Stimulated activated naive CD4-positive, alpha-beta T cell treated with Interleukin-2 at 50 U/mL for 16 hours (primary cell): ENCODE results near the gene ZNF598.

Experiments used
- DNase-seq: peaks from one replicate; lab custom pipeline; 2025; lab: John Stamatoyannopoulos, UW

Gene ZNF598

DNA sequence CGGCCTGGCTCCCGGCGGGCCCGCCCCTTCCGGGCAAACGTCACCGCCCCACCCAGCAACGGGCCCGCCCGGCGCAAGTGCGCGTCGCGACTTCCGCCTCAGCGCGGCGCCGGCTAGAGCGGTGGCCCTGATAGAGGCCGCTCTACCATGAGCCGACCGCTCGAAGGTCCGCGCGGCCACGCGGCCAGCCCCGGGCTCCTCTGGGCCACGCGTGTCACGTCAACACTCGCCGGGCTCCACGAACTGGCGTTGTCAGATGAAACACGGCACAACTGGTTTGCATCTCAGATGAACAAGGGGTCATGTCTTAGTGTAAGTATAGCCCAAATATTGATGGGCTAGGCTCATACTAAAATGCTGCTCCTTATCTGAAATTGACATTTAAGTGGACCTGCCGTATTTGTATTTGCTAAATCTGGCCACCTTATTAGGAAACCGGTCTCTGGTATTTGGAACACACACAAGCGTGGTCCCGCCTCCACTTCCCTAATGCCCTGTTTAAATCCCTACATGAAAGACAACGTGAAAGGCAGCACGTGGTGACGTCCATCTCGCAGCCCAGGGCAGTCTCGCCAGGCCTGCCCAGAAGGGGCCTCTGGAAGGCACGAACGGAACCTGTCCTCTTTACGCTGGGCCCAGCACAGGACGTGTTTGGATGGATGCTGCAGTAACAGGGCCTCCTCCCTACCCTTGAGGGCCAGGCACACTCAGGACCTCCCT lies at the start of gene ZNF598:
ZNF598 (minus strand) TSS at position 31 of the 720 bp plus-strand sequence.
- DNase-seq: peak; percentile 70

DNA sequence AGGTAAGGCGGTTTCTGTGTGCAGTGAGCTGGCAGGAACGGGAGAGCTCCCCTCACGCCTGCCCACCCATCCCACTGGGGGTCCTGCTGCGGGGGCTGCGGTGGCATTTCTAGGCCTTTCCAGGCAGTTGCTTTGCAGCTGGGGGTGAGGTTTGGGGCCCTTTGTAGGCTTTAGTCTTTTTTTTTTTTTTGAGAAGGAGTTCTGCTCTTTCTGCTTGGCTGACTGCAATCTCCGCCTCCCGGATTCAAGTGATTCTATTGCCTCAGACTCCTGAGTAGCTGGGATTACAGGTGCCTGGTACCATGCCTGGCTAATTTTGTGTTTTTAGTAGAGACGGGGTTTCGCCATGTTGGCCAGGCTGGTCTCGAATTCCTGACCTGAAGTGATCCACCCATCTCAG lies 49.3 kb upstream of the ZNF598 start:
- no peak for DNase-seq

DNA sequence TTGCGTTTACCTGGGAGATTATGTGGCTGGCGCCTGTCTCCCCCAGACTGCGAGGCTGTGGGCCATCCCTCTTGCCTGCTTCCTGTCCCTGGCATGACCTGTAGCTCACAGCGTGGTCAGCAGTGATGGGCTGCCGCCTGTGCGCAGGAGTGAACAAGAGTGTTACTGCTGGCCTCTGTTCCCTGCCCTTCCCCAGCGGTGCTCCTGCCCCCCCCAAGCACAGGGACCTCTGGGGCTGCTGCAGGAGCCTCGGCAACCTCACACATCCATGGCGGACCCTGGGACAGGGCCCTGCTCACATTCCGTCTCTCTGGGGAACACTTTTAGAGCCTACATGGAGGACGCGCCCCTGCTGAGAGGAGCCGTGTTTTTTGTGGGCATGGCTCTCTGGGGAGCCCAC lies 48.8 kb upstream of the ZNF598 start:
- no peak for DNase-seq

DNA sequence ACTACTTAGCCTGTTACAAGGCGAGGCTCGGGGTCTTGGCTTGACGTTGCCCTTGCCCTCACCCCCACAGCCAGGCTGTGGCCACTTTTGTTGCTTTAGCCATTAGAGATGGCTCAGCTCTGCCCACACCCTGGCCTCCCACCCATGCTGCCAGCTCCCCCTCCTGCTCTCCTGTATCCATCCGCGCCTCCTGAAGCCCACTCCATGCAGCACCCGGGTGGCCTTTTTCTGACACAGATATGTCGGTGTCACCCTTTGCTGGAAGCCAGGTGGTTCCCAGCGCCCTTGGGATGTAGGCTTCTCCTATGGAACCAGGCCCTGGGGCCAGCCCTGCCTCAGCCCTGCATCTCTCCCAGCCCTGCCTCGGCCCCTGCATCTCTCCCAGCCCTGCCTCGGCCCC lies 47.8 kb upstream of the ZNF598 start:
- DNase-seq: no peak

DNA sequence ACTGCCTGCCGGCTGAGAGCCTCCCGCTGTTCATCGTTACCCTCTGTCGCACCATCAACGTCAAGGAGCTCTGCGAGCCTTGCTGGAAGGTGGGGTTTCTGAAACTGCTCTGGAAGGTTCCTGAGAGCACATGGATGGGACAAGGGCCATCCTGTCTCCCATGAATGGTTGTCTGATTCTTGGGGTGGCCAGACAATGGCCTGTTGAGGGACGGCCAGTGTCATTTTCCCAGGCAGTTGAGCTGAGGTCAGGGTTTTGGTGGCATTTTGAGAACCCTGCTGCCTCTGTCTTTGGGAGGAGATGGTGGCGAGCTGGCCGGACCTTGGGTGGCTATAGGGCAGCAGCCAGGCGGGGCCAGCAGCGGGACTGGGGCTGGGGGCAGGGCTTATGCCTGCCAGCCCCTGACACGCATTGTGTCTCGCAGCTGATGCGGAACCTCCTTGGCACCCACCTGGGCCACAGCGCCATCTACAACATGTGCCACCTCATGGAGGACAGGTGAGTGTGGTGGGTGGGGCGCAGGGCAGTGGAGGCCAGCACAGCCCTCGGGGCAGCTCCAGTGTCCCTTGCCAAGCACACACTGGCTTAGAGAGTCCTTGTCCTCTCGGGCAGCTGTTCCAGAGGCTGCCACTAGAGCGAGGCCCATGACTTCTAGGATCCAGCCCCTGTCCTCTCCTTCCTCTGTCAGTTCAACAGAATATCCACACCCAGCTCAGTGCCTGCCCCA lies 47.2 kb upstream of the ZNF598 start:
- no peak for DNase-seq

DNA sequence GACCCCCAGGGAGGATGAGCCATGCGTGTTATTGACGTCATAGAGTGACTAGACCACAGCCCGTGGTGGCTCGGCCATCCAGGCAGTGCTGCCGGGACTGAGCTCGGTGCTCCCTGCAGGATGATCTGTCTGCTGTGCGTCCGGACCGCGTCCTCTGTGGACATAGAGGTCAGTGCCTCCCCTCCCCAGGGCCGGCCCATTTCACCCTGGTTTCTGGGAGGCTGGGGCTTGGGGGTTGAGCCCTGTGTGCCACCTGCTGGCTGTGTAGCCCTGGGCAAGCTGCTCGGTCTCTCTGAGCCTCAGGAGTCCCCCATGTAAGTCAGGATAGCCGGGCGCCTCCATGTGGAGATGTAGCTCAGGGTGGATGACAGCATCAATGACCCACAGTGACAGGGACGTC lies 46.5 kb upstream of the ZNF598 start:
- no peak for DNase-seq

DNA sequence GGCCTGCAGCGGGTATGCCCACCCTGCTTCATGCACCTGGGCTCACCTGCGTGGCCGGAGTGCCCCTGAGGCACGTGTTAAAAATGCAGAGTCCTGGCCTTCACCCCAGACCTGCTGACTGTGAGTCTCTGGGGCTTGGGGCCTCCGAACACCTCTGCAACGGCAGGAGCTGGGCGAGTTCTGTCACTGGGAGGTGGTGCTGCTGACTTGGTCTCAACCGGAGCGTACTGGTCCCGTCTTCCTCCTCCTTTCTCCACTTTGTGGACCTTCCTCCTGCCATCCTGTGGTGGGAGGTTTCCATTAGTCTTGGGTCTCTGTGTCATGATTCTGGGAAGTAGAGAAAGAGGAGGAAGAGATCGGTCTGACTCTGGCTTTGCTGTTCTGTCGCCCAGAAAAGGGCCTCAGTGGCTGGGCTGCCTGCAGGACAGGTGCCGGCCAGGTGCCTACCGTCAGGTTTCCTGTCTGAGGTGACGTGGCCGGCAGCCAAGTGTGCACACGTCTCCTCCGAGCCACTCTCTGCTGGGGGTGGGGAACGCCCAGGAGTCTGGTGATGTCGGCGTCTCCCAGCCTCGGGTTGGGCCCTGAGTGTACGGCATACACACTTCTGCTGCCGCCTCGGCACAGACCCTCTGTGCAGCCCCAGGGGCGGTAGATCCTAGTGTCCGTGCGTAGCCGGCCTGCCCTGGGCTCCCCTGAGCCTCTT lies 45.1 kb upstream of the ZNF598 start:
- DNase-seq: no peak

DNA sequence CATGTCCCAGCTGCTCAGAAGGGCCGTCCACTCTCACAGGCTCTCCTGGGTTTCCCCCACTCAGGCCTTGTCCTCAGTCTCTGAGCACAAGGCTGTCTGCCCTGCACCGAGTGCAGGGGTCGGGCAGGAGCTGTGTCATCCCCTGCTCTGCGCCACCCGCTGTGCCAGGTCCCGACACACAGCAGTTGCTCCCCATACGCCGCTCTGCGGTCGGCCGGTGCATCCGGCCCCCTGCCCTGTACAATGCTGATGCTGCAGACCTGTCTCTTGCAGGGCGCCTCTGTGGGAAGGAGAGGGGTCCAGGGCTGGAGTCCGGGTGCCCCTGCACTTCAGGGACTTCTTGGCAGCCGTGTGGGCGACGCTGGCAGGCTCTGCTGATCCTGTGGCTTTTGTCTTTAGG lies 44.3 kb upstream of the ZNF598 start:
- no peak for DNase-seq

DNA sequence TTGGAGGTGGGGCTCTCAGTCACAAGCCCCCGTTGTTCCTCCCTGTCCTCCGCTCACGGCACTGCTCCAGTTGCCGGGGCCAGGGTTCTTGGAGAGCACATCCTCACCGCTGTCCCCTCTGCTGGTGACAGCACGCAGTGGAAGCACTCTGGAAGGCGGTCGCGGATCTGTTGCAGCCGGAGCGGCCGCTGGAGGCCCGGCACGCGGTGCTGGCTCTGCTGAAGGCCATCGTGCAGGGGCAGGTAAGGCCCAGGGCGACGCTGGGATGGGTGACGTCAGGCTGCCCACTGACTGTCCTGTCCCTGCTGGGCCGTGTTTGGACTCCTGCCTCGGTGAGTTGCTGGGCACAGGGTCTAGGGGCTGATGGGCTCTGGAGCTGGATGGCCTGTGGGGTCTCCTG lies 43.6 kb upstream of the ZNF598 start:
- DNase-seq: no peak

DNA sequence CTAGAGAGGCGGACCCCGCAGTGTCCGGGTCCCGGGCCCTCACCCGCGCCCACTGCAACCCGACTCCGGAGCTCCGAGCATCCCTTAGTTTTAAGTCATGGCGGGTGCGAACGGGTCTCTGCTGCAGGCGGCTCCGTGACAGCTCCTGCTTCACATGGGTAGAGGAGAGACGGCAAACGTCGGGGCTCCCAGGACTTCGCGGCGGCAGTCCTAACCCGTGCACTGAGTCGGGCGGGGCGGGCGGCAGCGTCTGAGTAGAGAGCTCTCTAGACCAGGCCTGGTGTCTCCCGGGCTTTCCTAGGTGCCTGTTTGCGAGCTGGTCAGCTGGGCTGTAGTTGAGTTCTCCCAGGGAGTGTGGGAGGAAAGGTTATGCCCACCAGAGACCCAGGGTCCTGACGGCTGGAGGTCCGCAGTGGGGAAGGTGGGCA lies 38.5 kb upstream of the ZNF598 start:
- no peak for DNase-seq

DNA sequence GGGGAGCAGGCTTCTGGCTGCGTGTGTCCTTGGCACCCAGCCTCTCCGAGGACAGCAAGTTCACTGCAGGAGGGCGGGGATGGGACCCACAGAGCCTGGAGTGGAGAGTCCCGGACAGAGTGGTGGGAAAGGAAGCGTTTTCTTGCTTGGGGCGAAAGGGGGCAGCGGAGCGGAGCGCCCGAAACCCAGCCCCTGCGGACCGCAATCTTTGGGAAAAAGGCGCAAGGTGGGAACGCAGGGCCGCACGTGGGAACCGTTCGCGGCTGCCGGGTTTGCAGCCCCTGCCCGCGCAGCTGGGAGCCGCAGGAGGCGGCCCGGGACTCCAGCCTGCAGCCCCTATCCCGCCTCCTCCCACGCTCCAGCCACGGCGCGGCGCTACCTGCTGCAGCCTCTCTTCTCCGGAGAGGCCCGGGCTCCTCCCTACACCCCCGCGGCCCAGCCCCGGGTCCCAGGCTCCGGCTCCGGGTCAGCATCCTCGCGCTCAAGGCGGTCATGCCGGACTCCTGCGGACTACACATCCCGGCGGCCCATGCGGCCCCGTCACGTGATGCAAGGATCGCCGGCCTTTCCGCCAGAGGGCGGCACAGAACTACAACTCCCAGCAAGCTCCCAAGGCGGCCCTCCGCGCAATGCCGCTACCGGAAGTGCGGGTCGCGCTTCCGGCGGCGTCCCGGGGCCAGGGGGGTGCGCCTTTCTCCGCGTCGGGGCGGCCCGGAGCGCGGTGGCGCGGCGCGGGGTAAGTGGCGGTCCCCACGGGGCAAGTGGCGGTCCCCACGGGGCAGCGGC lies 37.9 kb upstream of the ZNF598 start, which contains the start of the genes NTHL1 and TSC2:
NTHL1 (minus strand) TSS at position 505 of the 786 bp plus-strand sequence; CDS start at position 494, 11 bp downstream.
TSC2 (plus strand) TSS at position 656 of the 786 bp plus-strand sequence. CDS start 631 bp downstream, outside the sequence.
- DNase-seq: peak; percentile 92

DNA sequence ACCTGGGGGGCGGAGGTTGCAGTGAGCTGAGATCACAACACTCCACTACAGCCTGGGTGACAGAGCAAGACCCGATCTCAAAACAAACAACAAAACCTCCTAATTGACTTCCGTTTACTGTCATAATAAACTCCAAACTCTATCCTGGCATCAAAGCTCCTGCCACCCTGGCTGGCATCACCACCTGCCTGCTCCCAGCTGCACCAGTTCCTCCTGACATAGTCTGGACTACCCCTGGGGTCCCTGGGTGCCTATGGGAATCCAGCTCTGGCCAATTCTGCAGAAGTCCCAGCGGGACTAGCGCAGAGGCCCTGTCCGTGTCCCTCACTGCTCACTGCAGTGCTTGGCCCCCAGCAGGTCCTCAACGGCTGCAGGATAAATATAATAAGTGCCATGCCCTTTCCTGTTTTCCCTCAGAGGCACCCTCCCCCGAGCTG lies 37.3 kb upstream of the ZNF598 start:
- DNase-seq: no peak

DNA sequence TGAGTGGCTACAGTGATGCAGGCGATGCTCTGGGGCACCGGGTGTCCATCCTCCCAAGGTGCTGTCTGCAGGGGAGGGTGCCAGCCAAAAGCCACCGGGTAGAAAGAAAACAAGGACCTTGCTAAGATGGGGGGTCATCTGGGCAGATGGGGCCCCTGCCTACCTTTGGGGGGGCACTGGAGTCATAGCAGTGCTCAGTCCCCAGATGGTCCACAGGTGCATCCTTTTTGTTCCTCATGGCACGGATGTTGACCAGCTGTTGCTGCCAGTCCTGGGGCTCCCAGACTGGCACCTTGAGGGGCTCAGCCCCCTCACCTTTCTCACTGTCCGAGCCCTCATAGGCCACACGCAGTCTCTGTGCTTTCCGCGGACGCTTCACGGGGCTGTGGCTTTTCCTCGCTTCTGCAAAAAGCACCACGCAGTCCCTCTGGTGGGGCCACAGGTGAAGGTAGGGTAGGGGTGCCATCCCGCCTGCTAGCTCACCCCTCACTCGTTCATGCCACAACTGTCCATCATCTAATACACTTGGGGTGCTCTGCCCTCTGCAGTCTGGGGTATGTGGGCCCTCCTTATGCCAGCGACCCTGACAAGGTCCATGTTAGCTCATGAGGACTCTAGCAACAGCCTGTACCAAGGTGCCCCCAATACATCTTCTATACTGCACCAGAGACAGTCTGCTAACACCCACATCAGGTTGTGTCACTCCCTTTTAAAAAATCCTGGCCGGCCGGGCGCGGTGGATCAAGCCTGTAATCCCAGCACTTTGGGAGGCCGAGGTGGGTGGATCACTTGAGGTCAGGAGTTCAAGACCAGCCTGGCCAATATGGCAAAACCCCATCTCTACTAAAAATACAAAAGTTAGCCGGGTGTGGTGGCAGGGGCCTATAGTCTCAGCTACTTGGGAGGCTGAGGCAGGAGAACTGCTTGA lies 36.6 kb upstream of the ZNF598 start:
- no peak for DNase-seq

DNA sequence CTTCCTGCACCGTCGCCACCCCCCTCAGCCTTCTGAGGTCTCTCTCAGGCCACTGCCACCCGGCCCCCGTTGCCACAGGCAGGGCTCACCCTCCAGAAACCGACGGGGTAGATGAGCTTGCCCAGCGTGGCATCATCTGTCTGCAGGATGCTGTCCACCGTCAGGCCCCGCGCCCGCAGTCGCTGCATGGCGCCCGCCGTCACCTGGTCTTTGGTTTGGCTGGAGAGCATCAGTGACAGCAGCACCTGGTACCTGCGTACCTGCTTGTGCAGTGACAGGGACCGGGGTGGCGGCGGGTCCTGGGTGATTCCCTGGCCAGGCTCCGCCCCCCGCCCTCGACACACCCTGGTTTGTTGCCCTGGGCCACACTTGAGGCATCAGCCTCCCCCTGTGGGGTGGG lies 34.9 kb upstream of the ZNF598 start:
- DNase-seq: no peak

DNA sequence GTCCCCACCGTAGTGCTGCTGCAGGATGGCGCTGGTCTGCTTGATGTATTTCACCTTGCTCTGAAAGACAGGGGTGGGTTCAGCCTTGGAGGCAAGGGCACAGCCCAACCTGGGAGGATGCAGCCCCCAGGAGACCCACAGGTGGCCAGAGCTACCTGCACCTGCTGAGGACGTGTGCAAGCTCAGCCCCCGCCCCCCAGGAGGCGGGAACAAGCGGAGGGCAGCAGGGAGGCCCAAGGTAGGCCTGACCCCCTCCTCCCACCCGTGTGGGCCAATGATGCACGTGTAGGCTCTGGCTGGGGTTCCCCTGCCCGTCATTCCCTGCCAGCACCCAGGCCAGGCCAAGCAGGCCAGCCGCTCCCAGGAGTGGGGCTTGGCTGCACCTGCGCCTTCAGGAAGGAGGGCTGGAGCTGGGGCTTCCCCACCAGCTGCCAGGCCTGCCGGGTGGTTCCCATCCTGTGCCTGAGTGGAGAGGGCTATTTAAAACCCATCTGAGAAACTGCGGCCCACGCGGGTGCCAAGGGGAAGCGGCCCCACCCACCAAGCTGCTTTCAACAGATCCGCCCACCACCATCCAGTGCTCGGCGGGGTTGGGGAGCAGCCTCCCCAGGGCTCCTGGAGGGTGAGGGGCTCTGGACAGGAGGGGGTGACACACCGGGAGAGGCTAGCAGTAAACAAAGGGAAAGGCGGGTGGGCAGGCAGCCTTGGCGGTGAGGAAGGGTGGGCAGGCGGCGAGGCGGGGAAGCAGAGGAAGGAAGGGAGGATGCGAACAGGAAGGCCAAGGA lies 34.2 kb upstream of the ZNF598 start:
- DNase-seq: no peak

DNA sequence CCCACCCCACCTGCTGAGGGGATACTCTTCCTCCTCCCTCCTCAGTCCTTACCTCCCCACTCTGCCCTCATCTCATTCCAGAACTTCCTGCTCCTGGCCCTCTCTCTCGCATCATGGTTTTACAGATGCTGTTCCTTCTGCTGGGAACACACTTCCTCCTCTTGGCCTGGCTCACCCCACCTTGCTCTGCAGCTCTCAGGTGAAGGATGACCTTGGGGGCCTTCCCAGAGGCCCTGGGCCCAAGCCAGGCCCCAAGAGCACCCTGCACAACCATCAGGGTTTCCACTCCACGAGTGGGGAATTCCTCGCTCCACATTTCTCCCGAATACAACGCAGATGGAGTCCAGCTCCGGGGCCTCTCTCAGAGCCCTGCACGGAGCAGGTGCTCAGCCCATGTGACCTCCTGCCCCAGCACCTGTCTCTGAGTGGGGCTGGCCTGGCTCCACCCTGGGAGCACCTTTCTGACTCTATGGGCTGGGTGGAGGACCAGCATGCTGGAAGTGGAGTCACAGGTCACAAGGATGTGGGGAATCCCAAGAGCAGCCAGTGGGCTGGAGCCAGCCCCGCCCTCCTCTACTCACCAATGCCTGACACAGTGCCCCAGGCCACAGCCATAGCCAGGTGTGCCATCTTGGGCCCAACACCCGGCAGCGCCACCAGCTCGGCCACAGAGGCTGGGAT lies 33.5 kb upstream of the ZNF598 start:
- DNase-seq: no peak

DNA sequence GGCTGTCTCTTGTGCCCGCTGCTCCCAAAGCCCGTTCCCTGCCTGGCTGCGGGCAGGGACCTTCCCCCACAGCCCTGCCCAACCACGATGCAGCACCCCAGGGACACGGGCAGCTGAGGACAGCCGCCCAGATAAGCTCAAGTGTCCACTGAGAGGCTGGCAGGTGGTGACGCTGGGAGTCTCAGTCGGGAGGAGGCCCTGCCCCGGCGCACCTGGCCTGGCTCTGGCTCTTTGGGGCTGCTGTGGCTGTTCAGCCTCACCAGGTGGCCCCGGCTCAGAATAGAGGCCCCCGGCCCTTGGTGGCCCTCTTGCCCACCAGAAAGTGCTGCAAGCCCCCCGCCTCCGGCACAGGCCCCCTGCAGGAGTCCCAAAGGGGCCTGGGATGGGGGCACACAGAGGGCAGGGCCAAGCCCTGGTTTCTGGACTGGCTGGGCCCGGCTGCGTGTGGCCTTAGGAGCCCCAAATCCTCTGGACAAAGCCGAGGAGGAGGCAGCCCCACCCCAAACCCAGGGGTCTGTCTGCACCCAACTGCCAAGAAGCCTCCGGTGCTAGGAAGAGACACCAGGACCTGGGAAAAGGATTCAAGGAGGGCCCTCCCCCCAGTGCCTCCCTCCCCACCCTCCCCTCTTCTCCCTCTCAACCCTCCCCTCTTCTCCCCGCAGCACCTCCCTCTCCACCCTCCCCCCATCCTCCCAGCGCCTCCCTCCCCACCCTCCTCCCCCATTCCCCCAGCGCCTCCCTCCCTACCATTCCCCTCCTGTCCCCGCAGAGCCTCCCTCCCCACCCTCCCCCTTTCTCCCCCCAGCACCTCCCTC lies 32.8 kb upstream of the ZNF598 start:
- no peak for DNase-seq

DNA sequence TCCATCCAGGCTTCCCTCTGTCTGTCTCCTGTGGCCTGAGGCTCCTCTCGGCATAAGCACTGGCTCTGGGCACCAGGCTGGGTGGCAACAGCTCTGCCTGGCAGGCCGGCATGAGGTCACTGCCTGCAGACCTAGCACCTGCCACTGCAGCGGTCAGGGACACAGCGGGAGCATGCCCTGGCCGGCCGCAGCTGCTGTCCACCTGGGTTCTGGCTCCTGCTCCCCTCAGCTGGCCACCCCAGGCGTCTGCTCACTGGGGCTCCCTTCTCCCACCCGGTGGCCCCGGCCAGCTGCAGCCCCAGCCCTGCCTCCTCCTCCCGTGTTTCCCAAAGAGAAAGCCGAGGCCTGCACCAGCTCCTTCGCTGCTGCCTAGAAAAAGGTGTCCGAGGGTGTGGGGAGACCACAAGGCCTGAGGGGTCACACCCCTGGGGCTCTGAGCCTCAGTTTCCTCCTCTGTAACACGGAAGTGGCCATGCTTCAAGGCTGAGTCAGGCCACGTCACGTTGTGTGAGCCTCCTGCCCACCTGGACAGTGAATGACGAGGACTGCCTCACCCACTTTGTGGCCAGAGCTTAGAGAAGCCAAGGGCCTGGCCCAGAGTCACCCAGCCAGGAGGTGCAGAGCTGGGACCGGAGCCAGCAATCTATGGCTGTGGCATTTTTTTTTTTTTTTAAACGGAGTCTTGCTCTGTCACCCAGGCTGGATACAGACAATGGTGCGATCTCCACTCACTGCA lies 31.3 kb upstream of the ZNF598 start:
- DNase-seq: no peak
